Measurements from ENCODE around the gene NTM.

NTM gene

DNA sequence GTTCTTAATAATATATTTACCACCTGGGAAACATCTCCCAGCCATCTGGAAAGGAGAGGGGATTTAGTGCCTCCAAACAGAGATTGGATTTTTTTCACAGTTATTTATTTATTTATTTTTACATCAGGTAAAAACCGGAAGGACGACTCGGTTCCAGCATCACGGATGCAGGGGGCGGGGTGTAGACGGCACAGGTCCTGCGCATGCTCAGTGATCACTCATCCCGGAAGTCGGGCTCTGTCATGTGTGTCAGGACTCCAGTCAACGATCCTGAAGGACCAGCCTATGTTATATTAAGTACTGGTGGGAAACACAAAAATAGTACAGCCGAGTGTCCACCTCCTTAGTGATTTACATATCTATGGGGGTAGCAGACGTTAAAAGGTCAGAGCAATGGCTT lies 467.6 kb downstream of the NTM start:
- H3K4me1 ChIP-seq (ENCODE audit: insufficient read depth, low read length, poor library complexity, severe bottlenecking) = peaks cover 9% of the 10 kb centered on the region
- H2AFZ ChIP-seq (ENCODE audit: low read length) = no peak overlapping the region
- TF ChIP-seq, protein P1, sequence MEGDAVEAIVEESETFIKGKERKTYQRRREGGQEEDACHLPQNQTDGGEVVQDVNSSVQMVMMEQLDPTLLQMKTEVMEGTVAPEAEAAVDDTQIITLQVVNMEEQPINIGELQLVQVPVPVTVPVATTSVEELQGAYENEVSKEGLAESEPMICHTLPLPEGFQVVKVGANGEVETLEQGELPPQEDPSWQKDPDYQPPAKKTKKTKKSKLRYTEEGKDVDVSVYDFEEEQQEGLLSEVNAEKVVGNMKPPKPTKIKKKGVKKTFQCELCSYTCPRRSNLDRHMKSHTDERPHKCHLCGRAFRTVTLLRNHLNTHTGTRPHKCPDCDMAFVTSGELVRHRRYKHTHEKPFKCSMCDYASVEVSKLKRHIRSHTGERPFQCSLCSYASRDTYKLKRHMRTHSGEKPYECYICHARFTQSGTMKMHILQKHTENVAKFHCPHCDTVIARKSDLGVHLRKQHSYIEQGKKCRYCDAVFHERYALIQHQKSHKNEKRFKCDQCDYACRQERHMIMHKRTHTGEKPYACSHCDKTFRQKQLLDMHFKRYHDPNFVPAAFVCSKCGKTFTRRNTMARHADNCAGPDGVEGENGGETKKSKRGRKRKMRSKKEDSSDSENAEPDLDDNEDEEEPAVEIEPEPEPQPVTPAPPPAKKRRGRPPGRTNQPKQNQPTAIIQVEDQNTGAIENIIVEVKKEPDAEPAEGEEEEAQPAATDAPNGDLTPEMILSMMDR (conservative IDR thresholded peaks at IDR 0.05; ENCODE audit: low read length) = no peak
- no peak for TF ChIP-seq EZH2phosphoT487 (IDR thresholded peaks at IDR 0.05; ENCODE audit: borderline replicate concordance)

DNA sequence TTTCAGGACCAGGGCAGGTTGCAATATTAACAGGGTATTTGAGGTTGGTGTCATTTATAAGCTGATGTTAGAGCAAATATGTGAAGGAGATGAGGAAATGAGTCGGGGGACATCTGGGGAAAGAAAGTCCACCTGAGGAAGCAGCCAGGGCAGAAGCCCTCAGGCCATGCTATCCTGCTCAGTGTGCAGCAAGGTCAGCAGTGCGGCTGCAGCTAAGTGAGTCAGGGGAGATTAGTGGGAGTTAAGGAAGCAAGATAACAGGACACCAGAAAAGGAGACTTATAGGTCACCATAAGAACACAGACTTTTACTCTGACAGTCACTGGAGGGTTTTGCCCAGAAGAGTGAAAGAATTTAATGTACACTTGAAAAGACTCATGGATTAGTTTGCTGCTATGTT lies 468.9 kb downstream of the NTM start:
- H3K9ac ChIP-seq (ENCODE audit: low read depth, low read length, poor library complexity, severe bottlenecking) = no peak overlapping the region
- no peak overlapping the region for H2AFZ ChIP-seq (ENCODE audit: low read length)
- no peak overlapping the region for H3K4me2 ChIP-seq (ENCODE audit: low read depth, low read length, poor library complexity, severe bottlenecking)
- TF ChIP-seq, protein P1 (conservative IDR thresholded peaks at IDR 0.05; ENCODE audit: low read length) = no peak
- no peak for TF ChIP-seq EZH2phosphoT487 (IDR thresholded peaks at IDR 0.05; ENCODE audit: borderline replicate concordance)
- no peak overlapping the region for H3K4me3 ChIP-seq (ENCODE audit: low read length, poor library complexity, severe bottlenecking)
- H3K27me3 ChIP-seq (ENCODE audit: insufficient read depth, low read length, poor library complexity, severe bottlenecking) = no peaks in the 10 kb centered on the region
- H3K9me3 ChIP-seq (ENCODE audit: insufficient read depth, low read depth, low read length) = no peaks in the 10 kb centered on the region
- no peaks in the 10 kb centered on the region for H3K36me3 ChIP-seq (ENCODE audit: insufficient read depth, low read length)
- no peaks in the 10 kb centered on the region for H4K20me1 ChIP-seq (ENCODE audit: insufficient read depth, low read length, poor library complexity, severe bottlenecking)
- H3K79me2 ChIP-seq (ENCODE audit: insufficient read depth, low read length) = no peaks in the 10 kb centered on the region
- H3F3A ChIP-seq (ENCODE audit: low read depth) = no peaks in the 10 kb centered on the region
- H3K9me2 ChIP-seq (replicated peaks; ENCODE audit: low read depth, low read length) = no peaks in the 10 kb centered on the region
- H3K4me1 ChIP-seq (ENCODE audit: insufficient read depth, low read length, poor library complexity, severe bottlenecking) = peaks cover 9% of the 10 kb centered on the region

More for the DNA sequence above, 467.6 kb downstream of the NTM start:
- no peaks in the 10 kb centered on the region for H4K20me1 ChIP-seq (ENCODE audit: insufficient read depth, low read length, poor library complexity, severe bottlenecking)
- no peaks in the 10 kb centered on the region for H3K36me3 ChIP-seq (ENCODE audit: insufficient read depth, low read length)
- H3K9ac ChIP-seq (ENCODE audit: low read depth, low read length, poor library complexity, severe bottlenecking) = no peak overlapping the region
- no peaks in the 10 kb centered on the region for H3K79me2 ChIP-seq (ENCODE audit: insufficient read depth, low read length)
- H3K9me2 ChIP-seq (replicated peaks; ENCODE audit: low read depth, low read length) = no peaks in the 10 kb centered on the region
- H3K9me3 ChIP-seq (ENCODE audit: insufficient read depth, low read depth, low read length) = no peaks in the 10 kb centered on the region
- H3K27me3 ChIP-seq (ENCODE audit: insufficient read depth, low read length, poor library complexity, severe bottlenecking) = no peaks in the 10 kb centered on the region
- no peak overlapping the region for H3K4me3 ChIP-seq (ENCODE audit: low read length, poor library complexity, severe bottlenecking)
- no peak overlapping the region for H3K4me2 ChIP-seq (ENCODE audit: low read depth, low read length, poor library complexity, severe bottlenecking)
- no peaks in the 10 kb centered on the region for H3F3A ChIP-seq (ENCODE audit: low read depth)

DNA sequence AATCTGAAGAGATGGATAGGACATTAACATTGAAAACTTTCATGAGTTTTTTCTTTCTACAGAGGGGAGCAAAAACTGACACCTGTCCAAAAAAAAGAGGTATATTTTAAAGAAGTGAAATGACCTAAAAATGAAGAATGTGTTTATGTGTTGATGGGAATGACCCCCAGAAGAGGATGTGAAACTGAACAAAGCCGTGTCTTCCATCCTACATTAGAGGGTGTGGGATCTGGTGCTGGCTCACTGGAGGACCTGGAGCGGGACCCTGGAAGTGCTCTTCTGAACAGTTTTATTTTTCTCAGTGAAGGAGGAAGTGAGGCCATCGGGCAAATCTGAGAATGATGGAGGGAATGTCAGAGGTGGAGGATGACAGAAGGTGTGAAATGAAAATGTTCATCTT lies 470.1 kb downstream of the NTM start:
- Histone ChIP-seq H3K27me3 (ENCODE audit: insufficient read depth, low read length, poor library complexity, severe bottlenecking) (no peaks in the 10 kb centered on the region), H3F3A (ENCODE audit: low read depth) (no peaks in the 10 kb centered on the region), H4K20me1 (ENCODE audit: insufficient read depth, low read length, poor library complexity, severe bottlenecking) (no peaks in the 10 kb centered on the region), H2AFZ (ENCODE audit: low read length) (no peak overlapping the region), H3K9me2 (replicated peaks; ENCODE audit: low read depth, low read length) (no peaks in the 10 kb centered on the region), H3K9me3 (ENCODE audit: insufficient read depth, low read depth, low read length) (no peaks in the 10 kb centered on the region), H3K4me1 (ENCODE audit: insufficient read depth, low read length, poor library complexity, severe bottlenecking) (peaks cover 9% of the 10 kb centered on the region), H3K9ac (ENCODE audit: low read depth, low read length, poor library complexity, severe bottlenecking) (no peak overlapping the region), H3K79me2 (ENCODE audit: insufficient read depth, low read length) (no peaks in the 10 kb centered on the region), H3K4me2 (ENCODE audit: low read depth, low read length, poor library complexity, severe bottlenecking) (no peak overlapping the region), H3K36me3 (ENCODE audit: insufficient read depth, low read length) (no peaks in the 10 kb centered on the region), H3K4me3 (ENCODE audit: low read length, poor library complexity, severe bottlenecking) (no peak overlapping the region)
- TF ChIP-seq EZH2phosphoT487 (IDR thresholded peaks at IDR 0.05; ENCODE audit: borderline replicate concordance) = no peak

DNA sequence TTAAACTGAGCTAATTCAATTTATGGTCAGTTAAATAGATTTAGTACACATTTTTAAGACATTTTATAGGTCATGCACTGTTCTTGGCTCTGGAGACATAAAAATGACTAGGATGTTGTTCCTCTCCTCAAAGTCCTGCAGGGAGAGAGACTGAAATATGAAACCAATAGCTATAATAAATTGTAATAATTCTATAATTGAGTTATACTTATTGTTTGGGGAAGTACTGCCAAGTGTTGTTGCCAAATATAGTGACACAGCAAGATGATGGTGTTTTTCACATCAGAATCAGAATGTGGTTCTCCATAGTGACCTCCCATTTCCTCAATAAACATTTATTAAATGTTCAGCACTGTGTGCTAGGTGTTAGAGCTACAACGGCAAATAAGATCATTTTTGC lies 470.6 kb downstream of the NTM start:
- H3K36me3 ChIP-seq (ENCODE audit: insufficient read depth, low read length) = no peaks in the 10 kb centered on the region
- no peaks in the 10 kb centered on the region for H3K27me3 ChIP-seq (ENCODE audit: insufficient read depth, low read length, poor library complexity, severe bottlenecking)
- no peaks in the 10 kb centered on the region for H3F3A ChIP-seq (ENCODE audit: low read depth)
- H3K79me2 ChIP-seq (ENCODE audit: insufficient read depth, low read length) = no peaks in the 10 kb centered on the region
- TF ChIP-seq EZH2phosphoT487 (IDR thresholded peaks at IDR 0.05; ENCODE audit: borderline replicate concordance) = no peak
- TF ChIP-seq, protein P1 (conservative IDR thresholded peaks at IDR 0.05; ENCODE audit: low read length) = no peak
- no peak overlapping the region for H3K9ac ChIP-seq (ENCODE audit: low read depth, low read length, poor library complexity, severe bottlenecking)
- H2AFZ ChIP-seq (ENCODE audit: low read length) = no peak overlapping the region
- H3K4me1 ChIP-seq (ENCODE audit: insufficient read depth, low read length, poor library complexity, severe bottlenecking) = peaks cover 9% of the 10 kb centered on the region
- no peak overlapping the region for H3K4me3 ChIP-seq (ENCODE audit: low read length, poor library complexity, severe bottlenecking)
- H4K20me1 ChIP-seq (ENCODE audit: insufficient read depth, low read length, poor library complexity, severe bottlenecking) = no peaks in the 10 kb centered on the region
- no peaks in the 10 kb centered on the region for H3K9me2 ChIP-seq (replicated peaks; ENCODE audit: low read depth, low read length)
- no peak overlapping the region for H3K4me2 ChIP-seq (ENCODE audit: low read depth, low read length, poor library complexity, severe bottlenecking)
- no peaks in the 10 kb centered on the region for H3K9me3 ChIP-seq (ENCODE audit: insufficient read depth, low read depth, low read length)

Measured in Loucy (cell line).